Measurements from ENCODE around the gene PRSS50. TPM values are rescaled to one million over a fixed set of nuclear protein-coding genes. Genes with fewer than 3 reads are reported as not detected.
"Not testable (repeated sequence)": the region's sequence is repeated elsewhere in the genome, so short reads cannot be mapped to it uniquely, and the experiment has no call there.

The PRSS50 gene
- total RNA-seq (2014; rRNA removed; shearing (Covaris generic)) = not detected in 2 replicates

GRCh38 chr3:46717447-46718231 lies at the start of gene PRSS50:
PRSS50 (minus strand) TSS chr3:46717869; CDS start chr3:46717824, 45 bp downstream.
- no peak for DNase-seq (ENCODE audit: low spot score)

GRCh38 chr3:46764206-46764605 lies 46.5 kb upstream of the PRSS50 start:
- no peak for DNase-seq (ENCODE audit: low spot score)

- no peak for DNase-seq (ENCODE audit: low spot score)
These were observed 45.5 kb upstream of the PRSS50 start for GRCh38 chr3:46763178-46763577.

- no peak for DNase-seq (ENCODE audit: low spot score)
These were observed 41.8 kb upstream of the PRSS50 start for GRCh38 chr3:46759239-46760167.

- no peak for DNase-seq (ENCODE audit: low spot score)
These were observed 39.0 kb upstream of the PRSS50 start for GRCh38 chr3:46756642-46757041.

- no peak for DNase-seq (ENCODE audit: low spot score)
These were observed 38.0 kb upstream of the PRSS50 start for GRCh38 chr3:46755646-46756045.

- DNase-seq (ENCODE audit: low spot score) = not testable (repeated sequence)
These were observed 35.5 kb upstream of the PRSS50 start for GRCh38 chr3:46753127-46753526.

- DNase-seq (ENCODE audit: low spot score) = no peak
These were observed 32.9 kb upstream of the PRSS50 start for GRCh38 chr3:46750555-46751038.

- DNase-seq (ENCODE audit: low spot score) = no peak
These were observed 31.5 kb upstream of the PRSS50 start for GRCh38 chr3:46749129-46749528.

GRCh38 chr3:46748170-46748569 lies 30.5 kb upstream of the PRSS50 start:
- DNase-seq (ENCODE audit: low spot score) = no peak

- no peak for DNase-seq (ENCODE audit: low spot score)
These were observed 29.0 kb upstream of the PRSS50 start for GRCh38 chr3:46746711-46747110.

GRCh38 chr3:46742992-46743585 lies 25.4 kb upstream of the PRSS50 start:
- DNase-seq (ENCODE audit: low spot score) = no peak

- DNase-seq (ENCODE audit: low spot score) = not testable (repeated sequence)
These were observed 21.9 kb upstream of the PRSS50 start for GRCh38 chr3:46739565-46739964.

- no peak for DNase-seq (ENCODE audit: low spot score)
These were observed 19.7 kb upstream of the PRSS50 start for GRCh38 chr3:46737329-46737731.

GRCh38 chr3:46736006-46736872 lies 18.6 kb upstream of the PRSS50 start:
- DNase-seq (ENCODE audit: low spot score) = no peak

- no peak for DNase-seq (ENCODE audit: low spot score)
These were observed 17.1 kb upstream of the PRSS50 start for GRCh38 chr3:46734773-46735172.

GRCh38 chr3:46733026-46733800 lies 15.5 kb upstream of the PRSS50 start:
- no peak for DNase-seq (ENCODE audit: low spot score)

- DNase-seq (ENCODE audit: low spot score) = no peak
These were observed 14.1 kb upstream of the PRSS50 start for GRCh38 chr3:46731795-46732194.

- no peak for DNase-seq (ENCODE audit: low spot score)
These were observed 13.2 kb upstream of the PRSS50 start for GRCh38 chr3:46730819-46731218.

GRCh38 chr3:46729038-46729437 lies 11.4 kb upstream of the PRSS50 start:
- DNase-seq (ENCODE audit: low spot score) = no peak
